ENCODE results near the gene CAPZA2. TPM values are rescaled to one million over a fixed set of nuclear protein-coding genes. Genes with fewer than 3 reads are reported as not detected.

The CAPZA2 gene
- total and polyA plus RNA-seq, 2 donors from 2014 or later: 130 to 295 TPM

DNA sequence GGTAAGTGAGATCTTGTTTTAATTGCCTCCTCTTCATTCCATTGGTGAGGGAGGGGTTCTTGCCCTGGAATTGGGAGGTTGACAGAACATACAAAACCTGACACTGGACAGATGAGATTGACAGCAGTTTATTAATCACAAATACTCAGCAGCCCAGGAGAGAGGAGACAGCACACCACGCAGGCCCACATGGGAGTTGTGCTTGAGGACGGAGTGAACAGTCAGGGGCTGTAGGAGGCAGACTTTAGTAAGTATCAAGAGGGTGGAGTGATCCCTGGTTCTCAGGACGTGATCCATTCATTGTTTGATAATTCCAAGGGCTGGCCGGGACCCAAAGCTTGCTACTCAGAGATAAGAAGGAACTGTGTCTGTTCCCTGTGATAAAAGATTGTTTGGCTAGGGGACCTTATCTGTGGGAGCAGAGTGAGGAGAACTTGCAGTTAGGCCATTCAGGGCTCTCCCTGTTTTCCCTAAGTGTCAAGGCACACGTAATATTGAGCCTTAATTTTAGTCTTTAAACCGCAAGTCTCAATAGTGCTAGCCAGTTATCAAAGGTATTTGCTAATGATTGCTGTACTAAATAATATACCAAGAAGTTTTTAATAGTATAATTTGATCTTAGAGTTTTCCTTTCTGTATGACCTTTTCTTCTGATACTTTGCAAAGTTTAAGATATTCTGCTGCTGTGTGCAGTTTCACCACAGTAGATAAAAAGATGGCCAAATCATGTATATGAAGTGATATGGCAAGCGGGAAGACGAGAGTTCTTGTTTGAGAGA is 14.5 kb downstream of the CAPZA2 start:
- no peak overlapping the region for H3K4me3 ChIP-seq (ENCODE audit: low read length in 3 of 3)
- intact Hi-C loops (cut with DNase I): no loop called here
- H3K9ac ChIP-seq (ENCODE audit: low read length in 3 of 3): no peak overlapping the region
- no peaks in the 10 kb centered on the region for H3K27me3 ChIP-seq (ENCODE audit: control insufficient read depth, insufficient read depth, low read length)
- H3K36me3 ChIP-seq (ENCODE audit: control insufficient read depth in 2 of 3, insufficient read depth in 3 of 3, low read length in 3 of 3): peaks cover 0 to 5% (median 2%) of the 10 kb centered on the region in 3 donors
- peaks cover 0 to 22% (median 18%) of the 10 kb centered on the region in 3 donors for H3K4me1 ChIP-seq (ENCODE audit: control insufficient read depth in 2 of 3, insufficient read depth in 2 of 3, low read depth in 1 of 3, low read length in 3 of 3)
- no peak for TF ChIP-seq CTCF (IDR thresholded peaks at IDR 0.05; ENCODE audit: borderline replicate concordance, extremely low read depth, insufficient read depth)
- DNase-seq (no peak), FAIRE-seq (no peak)
- no peaks in the 10 kb centered on the region for H3K9me3 ChIP-seq (ENCODE audit: control insufficient read depth in 2 of 3, insufficient read depth in 1 of 3, low read length in 3 of 3)
- H3K27ac ChIP-seq (ENCODE audit: low read depth in 2 of 2, low read length in 2 of 2): peak overlapping the region; percentile 17 to 33

GRCh38 chr7:116877443-116878217 is 15.2 kb downstream of the CAPZA2 start:
- TF ChIP-seq CTCF (IDR thresholded peaks at IDR 0.05; ENCODE audit: borderline replicate concordance, extremely low read depth, insufficient read depth): no peak
- no peak for FAIRE-seq
- Histone ChIP-seq H3K4me3 (ENCODE audit: low read length in 3 of 3) (no peak overlapping the region), H3K27ac (ENCODE audit: low read depth in 2 of 2, low read length in 2 of 2) (no peak overlapping the region), H3K36me3 (ENCODE audit: control insufficient read depth in 2 of 3, insufficient read depth in 3 of 3, low read length in 3 of 3) (peaks cover 0 to 5% (median 2%) of the 10 kb centered on the region in 3 donors), H3K9me3 (ENCODE audit: control insufficient read depth in 2 of 3, insufficient read depth in 1 of 3, low read length in 3 of 3) (no peaks in the 10 kb centered on the region), H3K27me3 (ENCODE audit: control insufficient read depth, insufficient read depth, low read length) (no peaks in the 10 kb centered on the region), H3K9ac (ENCODE audit: low read length in 3 of 3) (no peak overlapping the region), H3K4me1 (ENCODE audit: control insufficient read depth in 2 of 3, insufficient read depth in 2 of 3, low read depth in 1 of 3, low read length in 3 of 3) (peaks cover 0 to 19% (median 18%) of the 10 kb centered on the region in 3 donors)
- intact Hi-C loops (cut with DNase I): no loop called here
- DNase-seq: no peak

DNA sequence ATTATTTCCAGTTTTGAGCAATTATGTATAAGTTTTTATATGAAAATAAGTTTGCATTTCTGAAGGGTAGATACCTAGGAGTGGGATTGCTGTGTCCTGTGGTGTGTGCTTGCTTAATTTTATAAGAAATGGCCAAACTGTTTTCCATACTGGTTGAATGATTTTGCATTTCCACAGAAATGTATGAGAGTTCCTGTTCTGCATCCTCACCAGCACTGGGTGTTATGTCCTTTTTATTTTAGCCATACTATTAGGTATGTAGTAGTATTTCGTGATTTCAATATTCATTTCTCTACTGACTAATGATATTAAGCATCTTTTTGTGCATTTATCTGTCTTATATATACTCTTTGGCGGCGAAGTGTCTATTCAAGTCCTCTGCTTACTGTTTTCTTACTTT is 22.3 kb downstream of the CAPZA2 start:
- Histone ChIP-seq H3K36me3 (ENCODE audit: control insufficient read depth in 2 of 3, insufficient read depth in 3 of 3, low read length in 3 of 3) (no peaks in the 10 kb centered on the region), H3K4me1 (ENCODE audit: control insufficient read depth in 2 of 3, insufficient read depth in 2 of 3, low read depth in 1 of 3, low read length in 3 of 3) (peaks cover 0 to 5% (median 2%) of the 10 kb centered on the region in 3 donors), H3K4me3 (ENCODE audit: low read length in 3 of 3) (no peak overlapping the region), H3K27me3 (ENCODE audit: control insufficient read depth, insufficient read depth, low read length) (no peaks in the 10 kb centered on the region), H3K9me3 (ENCODE audit: control insufficient read depth in 2 of 3, insufficient read depth in 1 of 3, low read length in 3 of 3) (peaks cover 0 to 4% (median 0%) of the 10 kb centered on the region in 3 donors), H3K9ac (ENCODE audit: low read length in 3 of 3) (no peak overlapping the region), H3K27ac (ENCODE audit: low read depth in 2 of 2, low read length in 2 of 2) (no peak overlapping the region)
- FAIRE-seq: no peak
- intact Hi-C loops (cut with DNase I): no loop called here
- no peak for DNase-seq
- TF ChIP-seq CTCF (IDR thresholded peaks at IDR 0.05; ENCODE audit: borderline replicate concordance, extremely low read depth, insufficient read depth): no peak

Data from kidney (tissue), 14 donors.